ENCODE measurements around the gene STARD10.
"Not testable (repeated sequence)": the region's sequence is repeated elsewhere in the genome, so short reads cannot be mapped to it uniquely, and the experiment has no call there.

The STARD10 gene

DNA sequence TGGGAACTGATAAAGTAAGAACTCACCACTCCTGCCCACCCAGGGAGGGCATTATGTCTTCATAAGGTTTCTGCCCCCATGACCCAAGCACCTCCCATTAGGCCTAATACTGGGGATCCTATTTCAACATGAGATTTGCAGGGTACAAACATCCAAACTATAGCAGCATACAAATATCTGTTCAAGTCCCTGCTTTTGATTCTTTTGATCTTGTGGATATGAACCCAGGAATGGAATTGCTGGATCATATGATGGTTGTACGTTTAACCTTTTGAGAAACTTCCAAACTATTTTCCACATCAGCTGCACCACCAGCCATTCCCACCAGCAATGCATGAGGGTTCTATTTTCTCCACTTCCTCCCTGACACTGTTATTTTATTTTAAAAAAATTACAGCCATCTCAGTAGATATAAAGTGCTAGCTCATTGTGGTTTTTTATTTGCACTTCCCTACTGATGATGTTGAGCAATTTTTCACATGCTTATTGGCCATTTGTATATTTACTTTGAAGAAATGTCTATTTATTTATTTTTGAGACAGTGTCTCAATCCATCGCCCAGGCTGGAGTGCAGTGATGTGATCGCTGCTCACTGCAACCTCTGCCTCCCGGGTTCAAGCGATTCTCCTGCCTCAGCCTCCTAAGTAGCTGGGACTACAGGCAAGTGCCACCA lies 13.3 kb upstream of the STARD10 start:
- H3K9me2 ChIP-seq (ENCODE audit: low read depth, low read length) = no peaks in the 10 kb centered on the region
- H3K9me3 ChIP-seq (ENCODE audit: low read length) = no peaks in the 10 kb centered on the region
- H3K9ac ChIP-seq (ENCODE audit: low read length) = no peak overlapping the region
- H3K4me1 ChIP-seq (ENCODE audit: insufficient read depth, low read length, severe bottlenecking) = peaks cover 14% of the 10 kb centered on the region
- peaks cover 20% of the 10 kb centered on the region for H3K36me3 ChIP-seq (ENCODE audit: insufficient read depth, low read length)
- 0 out of 2 replicates have a peak, but pooled peaks cover 3% of the 10 kb centered on the region for H3F3A ChIP-seq (ENCODE audit: insufficient read depth, low read length)
- H3K27me3 ChIP-seq (ENCODE audit: insufficient read depth, low read length) = no peaks in the 10 kb centered on the region
- H3K4me2 ChIP-seq (ENCODE audit: low read length) = no peak overlapping the region
- H3K27ac ChIP-seq (ENCODE audit: low read depth, low read length, poor library complexity, severe bottlenecking) = peak overlapping the region; percentile 59
- peaks cover 2% of the 10 kb centered on the region; the same call in 1 of the 2 replicates for H3K79me2 ChIP-seq (ENCODE audit: insufficient read depth, low read length)
- TF ChIP-seq, protein P1, sequence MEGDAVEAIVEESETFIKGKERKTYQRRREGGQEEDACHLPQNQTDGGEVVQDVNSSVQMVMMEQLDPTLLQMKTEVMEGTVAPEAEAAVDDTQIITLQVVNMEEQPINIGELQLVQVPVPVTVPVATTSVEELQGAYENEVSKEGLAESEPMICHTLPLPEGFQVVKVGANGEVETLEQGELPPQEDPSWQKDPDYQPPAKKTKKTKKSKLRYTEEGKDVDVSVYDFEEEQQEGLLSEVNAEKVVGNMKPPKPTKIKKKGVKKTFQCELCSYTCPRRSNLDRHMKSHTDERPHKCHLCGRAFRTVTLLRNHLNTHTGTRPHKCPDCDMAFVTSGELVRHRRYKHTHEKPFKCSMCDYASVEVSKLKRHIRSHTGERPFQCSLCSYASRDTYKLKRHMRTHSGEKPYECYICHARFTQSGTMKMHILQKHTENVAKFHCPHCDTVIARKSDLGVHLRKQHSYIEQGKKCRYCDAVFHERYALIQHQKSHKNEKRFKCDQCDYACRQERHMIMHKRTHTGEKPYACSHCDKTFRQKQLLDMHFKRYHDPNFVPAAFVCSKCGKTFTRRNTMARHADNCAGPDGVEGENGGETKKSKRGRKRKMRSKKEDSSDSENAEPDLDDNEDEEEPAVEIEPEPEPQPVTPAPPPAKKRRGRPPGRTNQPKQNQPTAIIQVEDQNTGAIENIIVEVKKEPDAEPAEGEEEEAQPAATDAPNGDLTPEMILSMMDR (IDR thresholded peaks at IDR 0.05; ENCODE audit: low read length) = no peak
- no peak for TF ChIP-seq EZH2 (IDR thresholded peaks at IDR 0.05; ENCODE audit: borderline replicate concordance, low read length)
- H2AFZ ChIP-seq (ENCODE audit: low read length) = no peak overlapping the region
- no peak overlapping the region for H3K4me3 ChIP-seq (ENCODE audit: low read depth, low read length, poor library complexity, severe bottlenecking)
- H4K20me1 ChIP-seq (ENCODE audit: insufficient read depth, low read length) = no peaks in the 10 kb centered on the region

DNA sequence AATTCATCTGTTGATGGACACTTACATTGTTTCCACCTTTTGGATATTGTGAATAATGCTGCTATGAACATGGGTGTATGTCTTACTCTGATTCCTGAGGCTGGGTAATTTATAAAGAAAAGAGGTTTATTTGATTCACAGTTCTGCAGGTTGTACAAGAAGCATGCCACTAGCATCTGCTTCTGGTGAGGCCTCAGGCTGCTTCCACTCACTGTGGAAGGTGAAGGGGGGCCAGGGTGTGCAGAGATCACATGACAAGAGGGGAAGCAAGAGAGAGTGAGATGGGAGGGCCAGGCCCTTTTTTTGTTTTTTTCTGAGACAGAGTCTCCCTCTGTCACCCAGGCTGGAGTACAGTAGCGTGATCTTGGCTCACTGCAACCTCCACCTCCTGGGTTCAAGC lies 12.5 kb upstream of the STARD10 start:
- H3K4me1 ChIP-seq (ENCODE audit: insufficient read depth, low read length, severe bottlenecking); H2AFZ ChIP-seq (ENCODE audit: low read length); H4K20me1 ChIP-seq (ENCODE audit: insufficient read depth, low read length); H3K9ac ChIP-seq (ENCODE audit: low read length); H3K27ac ChIP-seq (ENCODE audit: low read depth, low read length, poor library complexity, severe bottlenecking); H3K4me2 ChIP-seq (ENCODE audit: low read length); H3K27me3 ChIP-seq (ENCODE audit: insufficient read depth, low read length); H3K9me2 ChIP-seq (ENCODE audit: low read depth, low read length); H3K4me3 ChIP-seq (ENCODE audit: low read depth, low read length, poor library complexity, severe bottlenecking); H3F3A ChIP-seq (ENCODE audit: insufficient read depth, low read length); H3K9me3 ChIP-seq (ENCODE audit: low read length); H3K79me2 ChIP-seq (ENCODE audit: insufficient read depth, low read length): not testable (repeated sequence)
- peaks cover 20% of the 10 kb centered on the region for H3K36me3 ChIP-seq (ENCODE audit: insufficient read depth, low read length)

DNA sequence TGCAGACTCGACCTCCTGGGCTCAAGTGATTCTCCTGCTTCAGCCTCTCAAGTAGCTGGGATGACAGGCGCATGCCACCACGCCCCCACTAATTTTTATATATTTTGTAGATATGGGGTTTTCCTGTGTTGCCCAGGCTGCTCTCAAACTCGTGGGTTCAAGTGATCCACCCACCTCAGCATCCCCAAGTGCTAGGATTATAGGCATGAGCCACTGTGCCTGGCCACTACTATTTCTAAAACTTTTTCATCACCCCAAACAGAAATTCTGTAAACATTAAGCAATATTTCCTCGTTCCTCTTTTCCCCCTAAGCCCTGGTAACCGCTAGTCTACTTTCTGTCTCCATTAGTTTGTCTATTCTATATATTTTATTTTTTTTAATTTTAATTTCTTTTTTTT lies 11.4 kb upstream of the STARD10 start:
- TF ChIP-seq EZH2 (IDR thresholded peaks at IDR 0.05; ENCODE audit: borderline replicate concordance, low read length) = no peak
- TF ChIP-seq, protein P1 (IDR thresholded peaks at IDR 0.05; ENCODE audit: low read length) = no peak
- Histone ChIP-seq H3K4me3 (ENCODE audit: low read depth, low read length, poor library complexity, severe bottlenecking) (no peak overlapping the region), H3K9me2 (ENCODE audit: low read depth, low read length) (no peaks in the 10 kb centered on the region), H3K4me1 (ENCODE audit: insufficient read depth, low read length, severe bottlenecking) (peaks cover 7% of the 10 kb centered on the region), H3K4me2 (ENCODE audit: low read length) (no peak overlapping the region), H3K27me3 (ENCODE audit: insufficient read depth, low read length) (no peaks in the 10 kb centered on the region), H3K36me3 (ENCODE audit: insufficient read depth, low read length) (peaks cover 13% of the 10 kb centered on the region), H3F3A (ENCODE audit: insufficient read depth, low read length) (0 out of 2 replicates have a peak, but pooled peaks cover 3% of the 10 kb centered on the region), H3K27ac (ENCODE audit: low read depth, low read length, poor library complexity, severe bottlenecking) (no peak overlapping the region), H4K20me1 (ENCODE audit: insufficient read depth, low read length) (no peaks in the 10 kb centered on the region), H3K9ac (ENCODE audit: low read length) (no peak overlapping the region), H3K79me2 (ENCODE audit: insufficient read depth, low read length) (no peaks in the 10 kb centered on the region), H2AFZ (ENCODE audit: low read length) (no peak overlapping the region), H3K9me3 (ENCODE audit: low read length) (no peaks in the 10 kb centered on the region)

DNA sequence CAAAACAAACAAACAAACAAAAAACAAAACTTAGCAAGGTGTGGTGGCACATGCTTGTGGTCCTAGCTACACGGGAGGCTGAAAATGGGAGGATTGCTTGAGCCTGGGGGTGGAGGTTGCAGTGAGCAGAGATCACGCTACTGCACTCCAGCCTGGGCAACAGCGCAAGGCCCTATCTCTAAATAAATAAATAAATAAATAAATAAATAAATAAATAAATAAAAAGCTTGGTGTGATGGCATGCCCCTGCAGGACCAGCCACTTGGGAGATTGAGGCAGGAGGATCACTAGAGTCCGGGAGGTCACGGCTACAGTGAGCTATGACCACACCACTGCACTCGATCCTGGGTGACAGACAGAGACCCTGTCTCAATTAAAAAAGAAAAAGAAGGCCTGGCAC lies 9.0 kb upstream of the STARD10 start:
- Histone ChIP-seq H3K27ac (ENCODE audit: low read depth, low read length, poor library complexity, severe bottlenecking) (no peak overlapping the region), H3K79me2 (ENCODE audit: insufficient read depth, low read length) (no peaks in the 10 kb centered on the region), H3K4me3 (ENCODE audit: low read depth, low read length, poor library complexity, severe bottlenecking) (no peak overlapping the region), H3K9me3 (ENCODE audit: low read length) (no peaks in the 10 kb centered on the region), H3K9me2 (ENCODE audit: low read depth, low read length) (no peaks in the 10 kb centered on the region), H4K20me1 (ENCODE audit: insufficient read depth, low read length) (no peaks in the 10 kb centered on the region), H2AFZ (ENCODE audit: low read length) (no peak overlapping the region), H3K4me2 (ENCODE audit: low read length) (no peak overlapping the region), H3K36me3 (ENCODE audit: insufficient read depth, low read length) (peaks cover 3% of the 10 kb centered on the region; the same call in 1 of the 2 replicates), H3F3A (ENCODE audit: insufficient read depth, low read length) (0 out of 2 replicates have a peak, but pooled peaks cover 3% of the 10 kb centered on the region), H3K27me3 (ENCODE audit: insufficient read depth, low read length) (no peaks in the 10 kb centered on the region), H3K4me1 (ENCODE audit: insufficient read depth, low read length, severe bottlenecking) (peaks cover 14% of the 10 kb centered on the region), H3K9ac (ENCODE audit: low read length) (no peak overlapping the region)
- TF ChIP-seq, protein P1 (IDR thresholded peaks at IDR 0.05; ENCODE audit: low read length) = no peak
- no peak for TF ChIP-seq EZH2 (IDR thresholded peaks at IDR 0.05; ENCODE audit: borderline replicate concordance, low read length)
